ENCODE data around the gene IGLL5.
"Not testable (repeated sequence)": the region's sequence is repeated elsewhere in the genome, so short reads cannot be mapped to it uniquely, and the experiment has no call there.

Gene IGLL5

DNA sequence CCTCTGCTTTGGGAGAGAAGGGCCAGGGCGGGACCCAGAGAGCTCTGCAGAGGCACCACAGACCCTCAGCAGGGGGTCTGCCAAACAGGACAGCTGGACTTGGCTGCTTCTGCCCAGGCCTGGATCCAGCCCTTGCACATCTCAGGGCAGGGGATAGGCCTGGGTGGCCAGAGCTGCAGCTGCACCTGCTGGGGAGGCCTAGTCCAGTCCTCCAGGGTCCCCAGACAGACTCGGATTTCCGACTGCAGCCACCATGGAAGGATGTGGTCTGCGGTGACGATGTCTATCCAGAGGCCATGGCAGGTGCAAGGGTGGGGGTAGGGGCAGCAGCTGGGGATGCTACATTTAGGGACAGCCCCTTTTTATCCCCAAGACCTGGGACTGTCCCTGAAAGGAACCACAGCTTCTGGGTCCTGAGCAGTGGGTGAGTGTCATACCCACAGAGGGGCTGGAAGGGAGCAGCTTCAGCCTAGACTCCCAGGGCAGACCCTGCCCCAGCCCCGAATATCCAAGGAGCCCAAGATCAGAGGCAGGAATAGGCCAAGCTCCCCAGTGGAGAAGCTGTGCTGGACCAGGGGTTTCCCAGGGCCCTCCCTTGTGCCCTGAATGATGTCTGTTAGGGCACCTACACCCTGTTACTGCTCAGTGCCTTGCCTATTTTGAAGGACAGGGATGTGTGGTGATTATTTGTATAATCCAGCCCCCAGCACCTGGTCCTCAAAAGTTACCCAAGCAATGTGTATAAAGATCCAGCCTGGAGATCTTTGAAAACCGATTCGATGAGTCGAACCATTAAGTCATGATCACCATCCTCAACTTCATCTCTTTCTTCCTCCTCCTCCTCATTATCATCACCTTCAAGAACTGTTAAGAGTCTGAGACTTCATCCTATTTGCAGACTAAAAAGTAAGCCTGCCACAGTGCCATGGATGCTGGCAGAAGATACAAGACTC, 2.5 kb upstream of the IGLL5 start:
- DNase-seq, result no peak

DNA sequence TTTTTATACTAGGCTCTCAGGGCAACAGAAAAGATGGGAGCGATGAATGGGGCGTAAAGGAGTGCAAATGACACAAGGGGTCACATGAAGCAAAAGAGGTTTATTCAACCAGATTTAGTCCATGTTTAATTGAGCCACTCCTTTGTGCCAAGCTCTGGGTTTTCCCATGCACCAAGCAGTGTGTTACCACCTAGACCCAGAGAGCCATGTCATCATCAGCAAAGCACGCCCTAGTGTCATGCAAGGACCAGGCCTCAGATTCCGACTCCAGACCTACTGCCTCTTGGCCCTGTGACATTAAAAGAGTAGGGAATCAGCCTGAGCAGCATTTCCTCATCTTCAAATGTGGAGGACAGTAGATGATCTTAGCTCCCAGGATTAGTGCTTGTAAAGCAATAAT, 1.1 kb upstream of the IGLL5 start:
- DNase-seq, result no peak

DNA sequence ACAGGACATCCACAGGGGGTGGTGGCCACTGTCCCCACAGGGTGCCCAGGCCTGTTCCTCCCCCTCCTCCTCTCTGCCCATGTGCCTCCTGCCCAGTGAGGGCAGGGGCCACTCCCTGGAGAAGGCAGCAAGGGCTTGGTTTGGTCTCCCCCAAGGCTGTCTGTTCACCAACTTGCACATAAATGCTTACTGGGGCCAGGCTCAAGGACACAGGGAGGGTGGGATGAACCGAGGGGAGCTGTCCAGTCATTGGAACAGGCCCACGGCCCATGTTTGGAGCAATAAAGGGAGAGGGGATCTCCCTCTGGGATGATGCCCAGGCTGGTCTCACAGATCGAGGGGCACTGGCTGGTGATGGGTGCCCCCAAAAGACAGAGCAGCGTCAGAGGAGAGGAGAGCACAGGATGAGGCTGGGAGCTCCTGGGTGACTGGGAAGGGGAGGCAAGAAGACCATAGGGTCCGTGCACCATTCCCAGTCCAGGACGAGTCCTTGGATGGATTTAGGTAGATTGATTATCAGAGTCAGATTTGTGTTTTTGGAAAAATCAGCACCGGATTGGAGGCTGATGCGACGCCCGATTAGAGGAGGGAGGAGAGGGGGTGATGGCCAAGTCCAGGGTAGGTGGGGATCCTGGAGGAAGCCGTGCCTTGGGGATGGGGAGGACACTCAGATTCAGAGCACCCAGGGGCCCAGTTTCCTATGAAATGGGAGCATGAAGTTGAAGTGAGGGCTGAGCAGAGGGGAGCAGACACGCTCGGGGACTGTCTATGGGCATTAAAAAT, 1.1 kb downstream of the IGLL5 start:
- no peak for DNase-seq

DNA sequence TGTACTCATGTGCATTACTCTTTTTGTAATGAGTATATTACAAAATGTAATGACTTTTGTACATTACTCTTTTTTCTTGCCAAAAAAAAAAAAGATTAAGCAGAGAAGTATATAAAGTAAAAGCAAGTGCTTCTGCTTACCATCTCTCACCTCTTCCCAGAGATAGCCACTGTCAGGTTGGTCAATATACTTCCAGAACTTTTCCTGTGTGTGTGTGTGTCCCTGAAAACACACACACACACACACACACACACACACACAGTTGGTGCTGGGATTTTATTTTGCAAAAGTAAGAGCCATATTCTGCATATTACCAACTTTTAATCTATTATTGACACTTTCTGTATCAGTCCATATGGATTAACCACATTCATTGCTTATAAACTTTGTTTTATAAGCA, 2.5 kb downstream of the IGLL5 start:
- no peak for DNase-seq

DNA sequence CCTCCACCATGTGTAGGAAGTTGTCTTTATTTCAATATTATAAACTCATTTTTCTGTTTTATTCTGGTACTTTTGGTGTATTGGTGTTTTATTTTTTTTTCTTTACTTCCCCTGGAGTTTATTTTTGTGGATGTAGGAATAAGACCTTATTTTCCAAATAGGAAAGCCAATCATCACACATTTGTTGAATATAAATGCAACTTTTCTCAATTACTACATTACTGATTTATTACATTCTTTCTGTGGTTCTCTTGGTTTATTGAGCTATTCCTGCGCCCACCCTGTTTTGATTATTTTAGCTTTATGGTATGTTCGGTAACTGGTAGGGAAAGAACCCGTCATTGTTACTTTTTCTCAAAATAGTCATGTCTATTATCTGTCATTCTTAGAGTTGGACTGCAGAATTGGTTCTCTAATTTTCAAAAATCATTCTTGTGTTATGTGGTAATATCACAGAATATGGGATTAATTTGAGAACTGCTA, 3.6 kb downstream of the IGLL5 start:
- no peak for DNase-seq

DNA sequence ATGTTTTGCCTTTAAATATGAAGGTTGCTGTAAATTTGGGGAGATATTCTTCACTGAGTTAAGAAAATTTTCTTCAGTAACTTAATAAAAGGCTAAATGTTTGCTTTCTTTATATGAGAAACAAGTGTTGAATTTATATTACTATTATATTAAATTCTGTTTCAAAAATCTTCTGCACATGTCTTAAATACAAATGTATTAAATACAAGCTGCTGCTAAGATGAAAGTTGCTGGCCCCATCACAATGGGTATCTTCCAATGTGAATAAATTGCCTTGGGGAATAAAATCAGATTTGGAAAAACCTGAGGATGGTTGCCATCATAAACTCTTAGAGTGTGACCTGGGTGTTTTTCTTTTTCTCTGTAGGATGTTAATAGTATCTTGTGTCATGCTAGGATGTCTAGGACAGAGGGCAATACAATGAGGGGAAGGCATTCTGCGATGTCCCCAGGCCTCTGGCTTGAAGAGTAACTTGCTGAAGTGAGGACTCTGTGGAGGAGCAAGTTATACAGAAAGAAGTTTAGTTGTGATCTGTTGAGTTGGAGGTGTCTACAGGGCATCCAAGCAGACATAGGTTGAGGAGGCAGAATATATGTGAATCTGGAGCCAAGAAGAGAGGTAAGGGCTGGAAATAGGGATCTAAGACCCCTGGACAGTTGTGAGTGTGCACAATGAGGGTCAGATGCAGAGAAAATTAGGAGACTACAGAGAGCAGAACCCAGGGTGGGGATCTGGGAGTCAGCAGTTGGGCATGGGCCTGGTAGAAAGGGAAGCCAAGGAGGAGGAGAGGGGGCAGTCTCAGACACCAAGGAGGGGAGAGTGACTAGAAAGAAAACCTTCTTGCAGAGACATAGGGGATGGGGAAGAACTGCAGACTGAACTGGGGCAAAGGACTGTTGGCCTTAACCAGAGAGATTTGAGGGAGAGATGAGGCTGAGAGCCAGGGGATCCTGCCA, 4.8 kb downstream of the IGLL5 start:
- DNase-seq, result no peak

DNA sequence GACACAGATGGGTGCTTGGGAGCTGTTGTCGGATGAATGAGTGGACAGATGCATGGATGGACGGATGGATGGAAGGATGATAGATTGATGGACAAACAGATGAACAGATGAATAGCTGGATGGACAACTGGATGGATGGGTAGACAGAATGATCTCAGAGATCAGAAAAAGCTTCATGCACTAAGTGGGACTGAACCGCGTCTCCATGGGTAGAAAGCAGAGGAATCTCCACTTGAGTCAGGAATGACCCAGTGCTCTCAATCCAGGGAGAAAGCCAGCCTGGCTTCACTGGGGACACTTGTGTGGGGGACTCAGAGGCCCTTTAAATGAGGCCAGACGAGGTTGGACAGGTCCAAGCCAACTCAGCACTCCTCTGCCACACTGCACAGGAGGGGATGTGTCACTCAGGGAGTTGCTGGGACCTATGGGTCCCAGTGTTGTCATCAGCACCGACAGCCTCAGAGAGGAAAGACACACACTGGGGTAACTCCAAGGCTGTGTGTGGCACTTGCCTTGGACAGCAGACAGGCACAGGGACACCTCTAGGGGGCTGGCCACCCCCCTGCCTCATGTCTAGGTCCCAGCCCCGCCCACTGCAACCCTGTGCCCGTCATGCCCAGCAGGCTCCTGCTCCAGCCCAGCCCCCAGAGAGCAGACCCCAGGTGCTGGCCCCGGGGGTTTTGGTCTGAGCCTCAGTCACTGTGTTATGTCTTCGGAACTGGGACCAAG, 5.6 kb downstream of the IGLL5 start:
- DNase-seq, result peak; percentile 8

DNA sequence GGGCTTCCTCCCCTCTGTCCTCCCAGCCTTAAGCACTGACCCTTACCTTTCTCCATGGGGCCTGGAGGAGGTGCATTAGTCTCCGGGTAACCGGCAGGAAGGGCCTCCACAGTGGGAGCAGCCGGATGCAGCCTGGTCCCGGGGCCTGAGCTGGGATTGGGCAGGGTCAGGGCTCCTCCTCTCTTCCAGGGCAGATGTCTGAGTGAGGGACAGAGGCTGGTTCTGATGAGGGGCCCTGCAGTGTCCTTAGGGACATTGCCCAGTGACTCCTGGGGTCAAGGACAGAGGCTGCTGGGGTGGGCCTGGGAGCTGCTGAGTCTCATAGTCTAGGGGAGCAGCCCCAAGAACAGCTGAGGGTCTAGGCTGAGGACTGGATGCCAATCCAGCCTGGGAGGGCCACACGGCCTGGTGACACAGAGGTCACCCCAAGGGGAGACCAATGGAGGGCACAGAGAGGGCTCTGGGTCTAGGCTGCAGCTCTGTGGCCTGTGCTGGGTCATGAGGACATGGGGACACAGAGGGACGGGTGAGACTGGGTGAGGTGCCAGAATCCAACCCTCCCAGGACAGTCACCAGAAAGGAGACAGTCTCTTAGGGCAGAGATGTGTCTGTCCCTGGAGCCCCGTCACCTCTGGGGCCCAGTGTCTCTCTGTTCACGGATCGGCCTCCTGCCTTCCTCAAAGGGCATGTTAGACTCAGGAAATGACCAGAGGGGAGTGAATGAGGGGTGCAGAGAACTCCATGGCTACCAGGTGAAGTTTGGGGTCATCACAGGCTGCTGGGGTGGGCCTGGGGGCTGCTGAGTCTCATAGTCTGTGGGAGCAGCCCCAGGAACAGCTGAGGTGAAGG, 6.5 kb downstream of the IGLL5 start:
- DNase-seq, result peak; percentile 8

DNA sequence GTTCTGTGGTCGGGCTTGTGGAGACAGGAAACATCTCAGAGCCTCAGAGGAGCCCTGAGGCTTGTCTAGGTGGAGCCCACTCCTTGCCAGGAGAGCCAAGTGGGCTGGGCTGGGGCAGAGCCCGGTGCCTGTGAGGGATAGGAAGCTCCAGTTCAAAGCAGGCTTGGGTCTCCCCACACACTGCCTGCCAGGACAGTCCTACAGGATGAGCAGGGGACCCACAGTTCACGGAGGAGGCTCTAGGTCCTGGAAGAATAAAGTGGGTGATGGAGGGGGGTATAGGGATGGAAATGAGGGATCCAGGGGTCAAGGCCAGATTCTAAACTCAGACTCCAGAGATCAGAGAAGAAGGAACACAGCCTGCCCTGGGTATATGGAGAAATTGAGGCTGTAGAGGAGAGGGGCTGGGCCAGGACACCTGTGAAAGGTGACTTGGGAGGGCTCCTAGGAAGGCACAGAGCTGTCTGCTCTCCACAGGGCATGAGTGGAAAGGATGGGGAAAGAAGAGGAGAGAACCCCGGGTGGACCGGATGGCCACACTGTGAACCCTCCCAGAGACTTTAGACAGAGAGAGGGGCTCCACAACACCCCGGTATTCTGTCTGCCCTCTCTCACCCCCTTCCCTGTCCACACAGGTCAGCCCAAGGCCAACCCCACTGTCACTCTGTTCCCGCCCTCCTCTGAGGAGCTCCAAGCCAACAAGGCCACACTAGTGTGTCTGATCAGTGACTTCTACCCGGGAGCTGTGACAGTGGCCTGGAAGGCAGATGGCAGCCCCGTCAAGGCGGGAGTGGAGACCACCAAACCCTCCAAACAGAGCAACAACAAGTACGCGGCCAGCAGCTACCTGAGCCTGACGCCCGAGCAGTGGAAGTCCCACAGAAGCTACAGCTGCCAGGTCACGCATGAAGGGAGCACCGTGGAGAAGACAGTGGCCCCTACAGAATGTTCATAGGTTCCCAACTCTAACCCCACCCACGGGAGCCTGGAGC, 7.4 kb downstream of the IGLL5 start:
- peak; percentile 10 for DNase-seq

DNA sequence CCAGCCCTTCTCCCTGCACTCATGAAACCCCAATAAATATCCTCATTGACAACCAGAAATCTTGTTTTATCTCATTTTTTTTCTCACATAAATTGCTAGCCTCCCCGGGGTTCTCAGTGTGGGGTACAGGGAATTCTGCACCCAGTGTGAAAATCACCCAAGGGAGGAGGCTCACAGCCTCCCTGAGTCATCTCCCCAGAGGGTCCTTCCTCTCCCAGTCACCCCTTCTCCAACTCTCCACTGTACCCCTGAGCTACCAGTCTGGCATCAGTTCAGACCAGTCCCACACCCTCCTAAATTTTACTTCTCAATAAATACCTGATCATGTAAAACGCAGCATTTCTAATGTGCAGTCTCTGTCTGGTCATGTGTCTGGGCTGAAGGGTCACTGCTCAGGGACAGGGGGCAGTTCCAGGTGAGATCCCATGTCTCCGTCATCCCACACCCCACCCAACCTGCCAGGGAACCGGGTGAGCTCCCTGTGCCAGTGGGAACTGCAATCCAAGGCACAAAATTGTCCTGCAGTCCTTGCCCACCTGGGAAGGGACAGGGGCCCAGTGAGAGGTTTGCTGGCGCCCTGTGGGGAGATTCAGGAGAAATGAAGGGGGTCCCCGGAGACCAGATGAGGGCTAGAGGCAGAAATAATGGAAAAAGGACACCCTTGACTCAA, 8.3 kb downstream of the IGLL5 start:
- DNase-seq, result peak; percentile 7

DNA sequence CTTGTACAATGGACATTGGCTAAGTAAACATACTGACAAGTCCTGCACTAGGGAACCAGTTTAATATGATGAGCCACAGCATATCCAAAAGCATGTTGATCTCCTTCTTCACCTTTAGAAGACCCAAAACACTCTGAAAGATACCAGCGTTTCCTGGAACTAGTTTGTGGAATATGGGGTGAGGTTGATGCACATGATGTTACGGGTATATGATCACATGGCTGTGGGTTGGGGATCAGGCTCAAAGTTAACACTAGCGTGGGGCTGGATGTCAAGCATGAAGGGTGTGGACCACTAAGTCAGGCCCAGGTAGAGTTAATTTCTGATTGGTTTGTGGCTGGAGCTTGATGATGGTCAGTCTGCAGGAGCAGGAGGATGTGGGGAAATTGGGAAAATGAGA, 9.0 kb downstream of the IGLL5 start:
- DNase-seq, result no peak

DNA sequence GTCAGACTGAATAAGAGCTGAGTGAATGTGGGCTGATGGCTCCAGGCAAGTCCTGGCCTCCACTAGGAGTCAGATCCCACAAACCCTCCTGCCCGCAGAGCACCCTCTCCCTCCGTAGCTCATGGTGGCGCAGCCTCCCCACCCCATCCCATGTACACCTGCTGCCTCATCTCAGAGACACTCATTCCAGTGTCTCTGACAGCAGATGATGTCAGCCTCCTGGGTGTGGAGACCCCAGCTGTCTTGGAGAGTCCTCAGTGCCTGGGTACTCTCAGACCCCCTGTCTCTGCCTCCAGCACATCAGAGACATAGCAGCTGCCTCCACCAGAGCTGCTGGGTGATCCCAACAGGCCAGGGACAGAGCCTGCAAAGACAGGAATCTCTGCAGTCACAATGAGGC, 9.5 kb downstream of the IGLL5 start:
- DNase-seq, result peak; percentile 1

DNA sequence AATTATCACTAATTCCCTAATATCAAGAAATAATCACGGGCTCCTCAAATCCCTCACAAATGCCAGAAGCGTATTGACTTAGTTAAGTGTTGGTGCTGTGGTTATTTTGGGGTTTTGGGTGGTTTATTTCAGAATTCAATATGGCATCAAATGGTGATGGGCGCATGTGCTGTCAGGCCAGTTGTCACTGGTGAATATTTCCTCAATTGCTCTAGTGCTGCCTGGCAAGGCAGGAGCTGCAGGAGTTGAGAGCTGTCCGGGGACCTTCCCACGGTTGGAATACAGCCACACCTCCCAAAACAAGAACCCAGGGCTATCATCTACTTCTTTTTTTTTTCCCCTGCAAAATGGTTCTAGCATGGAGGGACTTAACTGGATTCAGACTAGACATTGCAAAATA, 10.3 kb downstream of the IGLL5 start:
- DNase-seq, result no peak

DNA sequence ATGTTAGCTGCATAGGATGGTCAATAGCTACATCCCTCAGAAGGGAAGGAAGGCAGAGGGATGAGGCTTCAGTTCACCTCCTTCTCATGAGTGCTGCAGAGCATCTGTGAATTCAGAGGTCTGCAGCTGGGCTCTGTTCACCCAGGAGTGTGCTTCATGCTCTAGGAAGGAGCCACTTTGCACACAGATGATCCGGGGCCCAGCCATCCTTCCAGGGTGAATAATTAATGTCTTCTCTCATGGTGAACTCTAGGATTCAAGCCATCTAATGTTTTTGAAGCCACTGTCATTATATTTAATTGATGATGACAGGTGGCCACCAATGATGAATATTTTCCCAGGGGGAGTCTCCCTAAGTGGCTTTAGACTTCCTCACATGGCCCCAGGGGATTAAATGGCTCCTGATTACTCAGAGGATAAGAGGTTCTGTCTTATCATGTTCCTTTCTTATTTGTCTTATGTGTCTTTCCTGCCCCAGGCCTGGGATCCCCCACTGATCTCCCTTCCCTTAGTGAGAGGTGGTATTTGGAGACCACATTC, 10.9 kb downstream of the IGLL5 start:
- peak; percentile 1 for DNase-seq

DNA sequence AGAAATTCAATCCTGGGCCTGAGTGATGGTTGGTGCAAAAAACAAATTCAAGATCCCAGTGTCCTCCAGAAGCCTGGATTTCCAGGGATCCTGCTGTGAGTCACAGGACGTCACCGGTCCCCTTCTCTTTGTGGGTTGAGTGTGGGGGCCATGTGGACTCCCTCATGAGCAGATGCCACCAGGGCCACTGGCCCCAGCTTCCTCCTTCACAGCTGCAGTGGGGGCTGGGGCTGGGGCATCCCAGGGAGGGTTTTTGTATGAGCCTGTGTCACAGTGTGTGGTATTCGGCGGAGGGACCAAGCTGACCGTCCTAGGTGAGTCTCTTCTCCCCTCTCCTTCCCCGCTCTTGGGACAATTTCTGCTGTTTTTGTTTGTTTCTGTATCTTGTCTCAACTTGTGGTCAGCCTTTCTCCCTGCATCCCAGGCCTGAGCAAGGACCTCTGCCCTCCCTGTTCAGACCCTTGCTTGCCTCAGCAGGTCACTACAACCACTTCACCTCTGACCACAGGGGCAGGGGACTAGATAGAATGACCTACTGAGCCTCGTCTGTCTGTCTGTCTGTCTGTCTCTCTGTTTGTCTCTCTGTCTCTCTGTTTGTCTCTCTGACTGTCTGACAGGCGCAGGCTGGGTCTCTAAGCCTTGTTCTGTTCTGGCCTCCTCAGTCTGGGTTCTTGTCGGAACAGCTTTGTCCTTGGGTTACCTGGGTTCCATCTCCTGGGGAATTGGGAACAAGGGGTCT, 11.9 kb downstream of the IGLL5 start:
- DNase-seq, result not testable (repeated sequence)

DNA sequence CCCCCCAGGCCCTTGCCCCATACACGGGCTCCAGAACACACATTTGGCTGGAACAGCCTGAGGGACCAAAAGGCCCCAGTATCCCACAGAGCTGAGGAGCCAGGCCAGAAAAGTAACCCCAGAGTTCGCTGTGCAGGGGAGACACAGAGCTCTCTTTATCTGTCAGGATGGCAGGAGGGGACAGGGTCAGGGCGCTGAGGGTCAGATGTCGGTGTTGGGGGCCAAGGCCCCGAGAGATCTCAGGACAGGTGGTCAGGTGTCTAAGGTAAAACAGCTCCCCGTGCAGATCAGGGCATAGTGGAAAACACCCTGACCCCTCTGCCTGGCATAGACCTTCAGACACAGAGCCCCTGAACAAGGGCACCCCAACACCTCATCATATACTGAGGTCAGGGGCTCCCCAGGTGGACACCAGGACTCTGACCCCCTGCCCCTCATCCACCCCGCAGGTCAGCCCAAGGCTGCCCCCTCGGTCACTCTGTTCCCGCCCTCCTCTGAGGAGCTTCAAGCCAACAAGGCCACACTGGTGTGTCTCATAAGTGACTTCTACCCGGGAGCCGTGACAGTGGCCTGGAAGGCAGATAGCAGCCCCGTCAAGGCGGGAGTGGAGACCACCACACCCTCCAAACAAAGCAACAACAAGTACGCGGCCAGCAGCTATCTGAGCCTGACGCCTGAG, 13.1 kb downstream of the IGLL5 start:
- not testable (repeated sequence) for DNase-seq

DNA sequence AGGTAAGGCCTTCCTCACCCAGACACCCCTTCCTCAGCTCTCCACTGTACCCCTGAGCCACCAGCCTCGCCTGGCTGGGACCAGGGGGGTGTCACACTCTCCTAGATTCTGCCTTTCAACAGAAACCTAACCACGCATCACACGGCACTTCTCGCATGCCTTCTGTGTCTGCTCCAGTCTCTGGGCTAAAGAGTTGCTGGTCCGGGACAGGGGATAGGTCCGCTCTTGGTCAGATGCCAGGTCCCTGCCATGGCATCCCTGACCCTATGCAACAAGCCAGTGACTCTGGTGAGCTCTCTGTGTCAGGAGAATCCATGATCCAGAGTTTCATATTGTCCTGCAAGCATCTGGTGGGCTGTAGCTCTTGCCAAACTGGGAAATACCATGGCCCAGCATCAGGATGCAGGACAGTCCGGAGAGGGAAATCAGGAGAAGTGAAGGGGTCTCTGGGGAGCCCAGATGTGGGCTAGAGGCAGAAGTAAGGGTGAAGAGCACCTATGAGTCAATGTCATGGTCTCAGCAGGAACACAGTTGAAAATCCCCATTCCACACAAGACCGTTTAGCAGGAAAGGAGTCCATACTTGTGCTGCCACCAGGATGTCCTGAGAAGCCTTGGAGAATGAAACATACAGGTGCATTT, 14.1 kb downstream of the IGLL5 start:
- DNase-seq, result no peak
